ENCODE measurements around the gene NELL1.

The NELL1 gene

GRCh38 chr11:21428796-21429195, 759.4 kb downstream of the NELL1 start:
- no peak for DNase-seq (ENCODE audit: low read depth, low spot score)
- H3K4me3 ChIP-seq (ENCODE audit: low read depth, low read length): no peak overlapping the region
- TF ChIP-seq CTCF (IDR thresholded peaks at IDR 0.05; ENCODE audit: low read depth, low read length): no peak
- in situ Hi-C loops (cut with HindIII; ENCODE audit: low sequenced_read_pairs): no loop called here

- in situ Hi-C loops (cut with HindIII; ENCODE audit: low sequenced_read_pairs): no loop called here
- no peak for TF ChIP-seq CTCF (IDR thresholded peaks at IDR 0.05; ENCODE audit: low read depth, low read length)
- DNase-seq (ENCODE audit: low read depth, low spot score): no peak
Observed at GRCh38 chr11:21429401-21429800, 760.0 kb downstream of the NELL1 start.

GRCh38 chr11:21430537-21430936, 761.2 kb downstream of the NELL1 start:
- H3K4me3 ChIP-seq (ENCODE audit: low read depth, low read length): no peak overlapping the region
- no peak for TF ChIP-seq CTCF (IDR thresholded peaks at IDR 0.05; ENCODE audit: low read depth, low read length)
- DNase-seq (ENCODE audit: low read depth, low spot score): no peak
- in situ Hi-C loops (cut with HindIII; ENCODE audit: low sequenced_read_pairs): no loop called here

More at GRCh38 chr11:21429401-21429800, 760.0 kb downstream of the NELL1 start:
- no peak overlapping the region for H3K4me3 ChIP-seq (ENCODE audit: low read depth, low read length)

- TF ChIP-seq CTCF (IDR thresholded peaks at IDR 0.05; ENCODE audit: low read depth, low read length): no peak
- H3K4me3 ChIP-seq (ENCODE audit: low read depth, low read length): no peak overlapping the region
- DNase-seq (ENCODE audit: low read depth, low spot score): no peak
- in situ Hi-C loops (cut with HindIII; ENCODE audit: low sequenced_read_pairs): no loop called here
Observed at GRCh38 chr11:21446939-21447590, 777.7 kb downstream of the NELL1 start.

- TF ChIP-seq CTCF (IDR thresholded peaks at IDR 0.05; ENCODE audit: low read depth, low read length): no peak
- DNase-seq (ENCODE audit: low read depth, low spot score): no peak
- in situ Hi-C loops (cut with HindIII; ENCODE audit: low sequenced_read_pairs): no loop called here
- H3K4me3 ChIP-seq (ENCODE audit: low read depth, low read length): no peak overlapping the region
Observed at GRCh38 chr11:21447871-21448270, 778.5 kb downstream of the NELL1 start.

- TF ChIP-seq CTCF (IDR thresholded peaks at IDR 0.05; ENCODE audit: low read depth, low read length): no peak
- in situ Hi-C loops (cut with HindIII; ENCODE audit: low sequenced_read_pairs): no loop called here
- no peak overlapping the region for H3K4me3 ChIP-seq (ENCODE audit: low read depth, low read length)
- DNase-seq (ENCODE audit: low read depth, low spot score): no peak
Observed at GRCh38 chr11:21456186-21456585, 786.8 kb downstream of the NELL1 start.

All from astrocyte of the spinal cord (primary cell).